Measurements from ENCODE around the gene SPPL3.

- TF ChIP-seq CTCF (IDR thresholded peaks at IDR 0.05; ENCODE audit: low read depth, low read length, poor library complexity, severe bottlenecking), result no peak
- TF ChIP-seq EZH2phosphoT487 (IDR thresholded peaks at IDR 0.05; ENCODE audit: borderline replicate concordance, low read length), result no peak
These were observed 167.5 kb downstream of the SPPL3 start for GRCh38 chr12:120736404-120737331.
